Measurements from ENCODE around the gene F2R. TPM values are rescaled to one million over a fixed set of nuclear protein-coding genes. Genes with fewer than 3 reads are reported as not detected.

The F2R gene
- total RNA-seq, 1 experiment from 2014 or later: 16.9 TPM

DNA sequence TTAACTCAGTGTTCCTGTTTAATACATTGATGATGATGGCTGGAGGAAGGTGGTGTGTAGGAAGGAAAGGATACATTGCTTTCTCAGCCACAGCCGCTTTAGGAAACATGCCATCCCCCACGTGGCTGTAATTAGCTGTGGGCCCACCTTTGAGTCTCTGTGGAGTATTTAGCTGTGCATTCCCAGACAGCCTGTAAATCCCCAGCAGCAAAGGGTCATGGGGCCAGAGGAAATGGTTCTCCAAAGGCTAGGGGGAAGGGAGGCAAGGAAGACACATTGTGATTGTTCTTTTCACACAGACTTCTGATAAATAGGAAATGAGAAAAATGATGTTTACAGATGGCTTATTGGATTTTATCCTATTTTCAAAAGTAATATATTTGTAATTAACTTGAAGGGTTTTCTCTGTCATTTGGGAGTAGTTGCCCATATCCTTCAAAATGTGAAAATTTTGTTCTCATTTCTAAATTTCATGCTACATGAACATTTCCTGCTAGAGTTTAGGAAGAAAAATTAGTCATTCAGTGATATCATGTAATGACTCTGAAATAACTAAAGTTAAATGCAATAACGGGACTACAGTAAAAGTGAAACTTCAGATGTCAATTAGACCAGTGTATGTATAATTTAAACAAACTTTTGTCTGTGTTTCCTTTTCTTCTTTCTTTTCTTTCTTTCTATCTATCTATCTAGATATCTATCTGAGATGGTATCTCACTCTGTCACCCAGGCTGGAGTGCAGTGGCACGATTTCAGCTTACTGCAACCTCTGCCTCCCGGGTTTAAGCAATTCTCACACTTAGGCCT, 24.3 kb upstream of the F2R start:
- ChIA-PET POLR2A (ENCODE audit: unreplicated experiment) (no interaction called here), CTCF (no interaction called here)
- Histone ChIP-seq H3K4me1 (ENCODE audit: insufficient read depth, low read length) (peaks cover 39% of the 10 kb centered on the region), H3K9me3 (ENCODE audit: low read length) (no peaks in the 10 kb centered on the region), H3F3A (ENCODE audit: low read length, unreplicated experiment) (no peaks in the 10 kb centered on the region), H4K20me1 (ENCODE audit: low read length) (no peaks in the 10 kb centered on the region), H3K9me2 (replicated peaks; ENCODE audit: low read length) (no peaks in the 10 kb centered on the region), H3K27me3 (ENCODE audit: low read length) (no peaks in the 10 kb centered on the region), H3K27ac (ENCODE audit: low read length) (peak overlapping the region; percentile 31), H2AFZ (ENCODE audit: low read length) (peak overlapping the region; percentile 37; the same call in 1 of the 2 replicates), H3K4me3 (ENCODE audit: low read length) (no peak overlapping the region), H3K4me2 (ENCODE audit: low read length) (peak overlapping the region; percentile 10; the same call in 1 of the 2 replicates), H3K9ac (ENCODE audit: low read length) (no peak overlapping the region), H3K36me3 (ENCODE audit: low read depth, low read length) (no peaks in the 10 kb centered on the region), H3K79me2 (ENCODE audit: low read length) (no peaks in the 10 kb centered on the region)
- DNase-seq (no peak), ATAC-seq (no peak)
- intact Hi-C loops (cut with micrococcal nuclease): no loop called here
- TF ChIP-seq EZH2phosphoT487 (IDR thresholded peaks at IDR 0.05; ENCODE audit: borderline replicate concordance, low read length) (no peak), CTCF (conservative IDR thresholded peaks at IDR 0.05; ENCODE audit: low read depth, low read length) (no peak)
- TSS peak; percentile 30 for BruUV-seq (replicated peaks)

DNA sequence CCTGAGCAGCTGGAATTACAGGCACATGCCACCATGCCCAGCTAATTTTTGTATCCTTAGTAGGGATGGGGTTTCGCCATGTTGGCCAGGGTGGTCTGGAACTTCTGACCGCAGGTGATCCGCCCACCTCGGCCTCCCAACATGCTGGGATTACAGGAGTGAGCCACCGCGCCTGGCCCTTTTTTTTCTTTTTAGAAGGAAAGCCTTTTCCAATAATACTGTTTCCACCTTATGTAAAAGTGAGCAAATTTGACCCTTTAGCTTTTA, 23.7 kb upstream of the F2R start:
- no peak overlapping the region for H2AFZ ChIP-seq (ENCODE audit: low read length)
- CTCF ChIA-PET: no interaction called here

More for the DNA sequence above, 23.7 kb upstream of the F2R start:
- Histone ChIP-seq H3K27ac (ENCODE audit: low read length) (0 out of 2 replicates have a peak overlapping the region, but pooled peaks have one; percentile 31), H4K20me1 (ENCODE audit: low read length) (no peaks in the 10 kb centered on the region), H3K9me3 (ENCODE audit: low read length) (no peaks in the 10 kb centered on the region), H3F3A (ENCODE audit: low read length, unreplicated experiment) (no peaks in the 10 kb centered on the region), H3K9ac (ENCODE audit: low read length) (no peak overlapping the region), H3K27me3 (ENCODE audit: low read length) (no peaks in the 10 kb centered on the region), H3K4me2 (ENCODE audit: low read length) (no peak overlapping the region), H3K36me3 (ENCODE audit: low read depth, low read length) (no peaks in the 10 kb centered on the region), H3K79me2 (ENCODE audit: low read length) (no peaks in the 10 kb centered on the region), H3K9me2 (replicated peaks; ENCODE audit: low read length) (no peaks in the 10 kb centered on the region), H3K4me3 (ENCODE audit: low read length) (no peak overlapping the region), H3K4me1 (ENCODE audit: insufficient read depth, low read length) (peaks cover 39% of the 10 kb centered on the region)
- TF ChIP-seq EZH2phosphoT487 (IDR thresholded peaks at IDR 0.05; ENCODE audit: borderline replicate concordance, low read length) (no peak), EZH2 (IDR thresholded peaks at IDR 0.05; ENCODE audit: low read length, unreplicated experiment) (no peak), CTCF (conservative IDR thresholded peaks at IDR 0.05; ENCODE audit: low read depth, low read length) (no peak)
- DNase-seq (no peak), ATAC-seq (no peak)
- POLR2A ChIA-PET (ENCODE audit: unreplicated experiment): no interaction called here
- no TSS peak for BruUV-seq (replicated peaks)
- intact Hi-C loops (cut with micrococcal nuclease): no loop called here

All from PC-3 (cell line).